ENCODE measurements around the gene ZNF90. TPM values are rescaled to one million over a fixed set of nuclear protein-coding genes. Genes with fewer than 3 reads are reported as not detected.
"Not testable (repeated sequence)": the region's sequence is repeated elsewhere in the genome, so short reads cannot be mapped to it uniquely, and the experiment has no call there.

ZNF90 gene
- total RNA-seq, 2 donors from 2014 or later: 2.4 to 12.7 TPM

DNA sequence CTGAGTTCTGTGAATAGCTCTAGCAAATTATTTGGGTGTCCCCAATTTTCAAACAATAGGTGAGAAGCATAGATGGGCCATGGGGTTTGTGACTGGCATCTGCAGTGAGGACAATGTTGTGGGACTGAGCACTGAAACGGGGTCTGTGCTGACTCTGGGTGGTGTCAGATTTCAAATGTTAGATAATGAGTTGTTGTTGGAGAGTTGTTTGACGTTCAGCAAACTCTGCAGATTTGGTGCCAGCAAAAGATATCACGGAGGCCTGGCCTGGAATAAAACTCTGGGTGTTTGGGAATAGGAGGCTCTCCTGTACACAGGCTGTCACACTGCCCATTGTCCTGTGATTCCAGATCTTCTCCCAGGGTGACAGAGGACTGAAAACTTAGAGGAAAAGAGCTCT is 2.9 kb downstream of the ZNF90 start:
- Histone ChIP-seq H3K27me3 (replicated peaks; ENCODE audit: insufficient read depth) (no peaks in the 10 kb centered on the region), H3K36me3 (no peaks in the 10 kb centered on the region), H3K4me3 (no peak overlapping the region), H3K27ac (no peak overlapping the region), H3K9me3 (no peaks in the 10 kb centered on the region), H3K4me1 (ENCODE audit: control insufficient read depth in 1 of 2, low read depth in 2 of 2) (peaks cover 3 to 12% of the 10 kb centered on the region in 2 donors)
- no peak for DNase-seq (ENCODE audit: low spot score)
- no peak for ATAC-seq (ENCODE audit: insufficient number of reproducible peaks, low FRiP score, low read depth)
- no peak for TF ChIP-seq CTCF (IDR thresholded peaks at IDR 0.05)

DNA sequence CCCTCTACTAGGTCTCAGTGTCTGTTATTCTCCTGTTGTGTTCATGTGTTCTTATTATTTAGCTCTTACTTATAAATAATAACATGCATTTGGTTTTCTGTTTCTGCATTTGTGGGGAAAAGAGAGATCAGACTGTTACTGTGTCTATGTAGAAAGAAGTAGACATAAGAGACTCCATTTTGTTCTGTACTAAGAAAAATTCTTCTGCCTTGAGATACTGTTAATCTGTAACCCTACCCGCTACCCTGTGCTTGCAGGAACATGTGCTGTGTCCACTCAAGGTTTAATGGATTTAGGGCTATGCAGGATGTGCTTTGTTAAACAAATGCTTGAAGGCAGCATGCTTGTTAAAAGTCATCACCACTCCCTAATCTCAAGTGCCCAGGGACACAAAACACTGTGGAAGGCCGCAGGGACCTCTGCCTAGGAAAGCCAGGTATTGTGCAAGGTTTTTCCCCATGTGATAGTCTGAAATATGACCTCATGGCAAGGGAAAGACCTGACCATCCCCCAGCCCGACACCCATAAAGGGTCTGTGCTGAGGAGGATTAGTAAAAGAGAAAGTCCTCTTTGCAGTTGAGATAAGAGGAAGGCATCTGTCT is 4.5 kb downstream of the ZNF90 start:
- not testable (repeated sequence) for DNase-seq (ENCODE audit: low spot score); H3K27me3 ChIP-seq (replicated peaks; ENCODE audit: insufficient read depth); H3K36me3 ChIP-seq; H3K4me3 ChIP-seq; H3K9me3 ChIP-seq; ATAC-seq (ENCODE audit: insufficient number of reproducible peaks, low FRiP score, low read depth); H3K27ac ChIP-seq
- H3K4me1 ChIP-seq (ENCODE audit: control insufficient read depth in 1 of 2, low read depth in 2 of 2): peaks cover 3 to 12% of the 10 kb centered on the region in 2 donors

DNA sequence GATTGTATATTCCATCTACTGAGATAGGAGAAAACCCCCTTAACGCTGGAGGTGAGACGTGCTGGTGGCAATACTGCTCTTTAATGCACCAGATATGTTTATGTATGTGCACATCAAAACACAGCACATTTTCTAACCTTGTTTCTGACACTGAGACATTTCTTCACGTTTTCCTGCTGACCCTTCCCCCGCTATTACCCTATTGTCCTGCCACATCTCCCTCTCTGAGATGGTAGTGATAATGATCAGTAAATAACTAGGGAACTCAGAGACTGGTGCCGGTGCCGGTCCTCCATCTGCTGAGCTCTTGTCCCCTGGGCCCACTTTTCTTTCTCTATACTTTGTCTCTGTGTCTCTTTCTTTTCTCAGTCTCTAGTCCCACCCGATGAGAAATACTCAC is 5.1 kb downstream of the ZNF90 start:
- not testable (repeated sequence) for H3K4me3 ChIP-seq; H3K9me3 ChIP-seq; H3K27me3 ChIP-seq (replicated peaks; ENCODE audit: insufficient read depth); DNase-seq (ENCODE audit: low spot score); ATAC-seq (ENCODE audit: insufficient number of reproducible peaks, low FRiP score, low read depth); H3K36me3 ChIP-seq; H3K27ac ChIP-seq
- peaks cover 3 to 12% of the 10 kb centered on the region in 2 donors for H3K4me1 ChIP-seq (ENCODE audit: control insufficient read depth in 1 of 2, low read depth in 2 of 2)

DNA sequence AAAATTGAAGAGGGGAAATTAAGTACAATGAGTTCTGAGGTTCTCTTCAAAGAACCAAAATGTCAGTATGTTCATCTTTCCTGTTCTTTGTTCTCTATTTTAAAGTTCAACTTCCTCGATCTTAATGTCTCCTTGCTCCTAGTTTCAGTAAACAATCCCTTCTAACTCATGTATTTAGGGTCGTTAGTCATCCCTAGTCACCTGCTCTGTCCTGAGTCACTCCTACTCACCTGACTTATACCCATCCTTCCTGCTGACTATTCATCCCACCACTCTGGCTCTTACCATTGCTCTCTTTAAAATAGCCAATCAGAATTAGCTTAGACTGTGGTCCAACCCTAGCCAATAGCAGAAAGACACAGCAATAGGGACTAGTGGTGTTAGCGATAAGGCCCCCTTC is 24.3 kb downstream of the ZNF90 start:
- Histone ChIP-seq H3K27ac (no peak overlapping the region), H3K4me1 (ENCODE audit: control insufficient read depth in 1 of 2, low read depth in 2 of 2) (no peaks in the 10 kb centered on the region), H3K4me3 (no peak overlapping the region), H3K36me3 (no peaks in the 10 kb centered on the region), H3K9me3 (peaks cover 14% of the 10 kb centered on the region), H3K27me3 (replicated peaks; ENCODE audit: insufficient read depth) (no peaks in the 10 kb centered on the region)
- no peak for TF ChIP-seq CTCF (IDR thresholded peaks at IDR 0.05)
- ATAC-seq (ENCODE audit: insufficient number of reproducible peaks, low FRiP score, low read depth) (no peak), DNase-seq (ENCODE audit: low spot score) (no peak)

DNA sequence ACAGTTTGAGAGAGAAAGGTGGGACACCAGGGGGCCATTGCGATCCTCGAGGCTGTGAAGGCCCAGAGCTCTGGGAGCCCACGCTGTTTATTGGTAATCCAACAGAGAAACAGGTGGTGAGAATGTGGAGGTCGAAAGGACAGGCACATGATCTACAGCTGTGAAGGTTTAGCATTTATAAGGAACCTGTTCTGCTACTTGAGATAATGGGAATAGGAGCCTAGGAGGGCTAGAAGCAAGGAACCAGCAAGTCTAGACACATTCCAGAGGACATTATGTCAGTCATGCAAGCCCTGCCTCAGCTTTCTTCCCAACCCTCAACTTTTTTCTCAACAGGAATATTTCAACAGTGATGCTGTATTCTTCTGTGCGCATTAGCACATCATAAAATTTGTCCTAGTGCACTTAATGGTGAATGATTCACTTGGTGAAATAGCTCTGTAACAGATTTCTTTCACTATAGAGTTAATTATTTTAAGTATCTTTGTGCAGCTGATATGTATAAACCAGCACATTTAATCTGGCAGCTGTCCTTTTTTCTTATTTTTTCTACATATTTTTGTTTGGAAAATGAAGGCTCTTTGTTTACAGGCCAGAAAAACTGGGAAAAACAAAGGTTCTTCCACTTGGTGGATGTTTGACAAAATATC is 25.4 kb downstream of the ZNF90 start:
- Histone ChIP-seq H3K4me3 (no peak overlapping the region), H3K9me3 (peaks cover 17% of the 10 kb centered on the region), H3K36me3 (no peaks in the 10 kb centered on the region), H3K27ac (no peak overlapping the region), H3K4me1 (ENCODE audit: control insufficient read depth in 1 of 2, low read depth in 2 of 2) (no peaks in the 10 kb centered on the region), H3K27me3 (replicated peaks; ENCODE audit: insufficient read depth) (no peaks in the 10 kb centered on the region)
- ATAC-seq (ENCODE audit: insufficient number of reproducible peaks, low FRiP score, low read depth) (no peak), DNase-seq (ENCODE audit: low spot score) (no peak)
- no peak for TF ChIP-seq CTCF (IDR thresholded peaks at IDR 0.05)

DNA sequence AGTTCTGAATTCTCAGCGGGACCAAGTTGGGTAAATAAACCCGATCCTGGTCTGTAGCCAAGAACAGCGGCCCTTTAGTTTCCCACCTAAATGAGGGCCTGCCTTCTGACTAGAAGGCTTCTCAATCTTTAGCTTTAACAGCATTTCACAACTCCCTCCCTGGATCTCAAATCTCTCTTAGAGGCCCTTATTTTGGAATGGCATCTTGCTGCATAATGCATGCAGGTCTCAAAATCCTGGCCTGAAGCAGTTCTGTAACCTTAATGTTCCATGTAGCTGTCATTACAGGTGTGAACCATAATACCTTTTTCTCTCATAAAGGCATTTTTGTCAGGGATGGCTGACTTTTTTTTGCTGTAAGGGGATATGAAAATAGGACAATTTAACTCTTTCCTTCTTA is 29.5 kb downstream of the ZNF90 start:
- no peak for ATAC-seq (ENCODE audit: insufficient number of reproducible peaks, low FRiP score, low read depth)
- Histone ChIP-seq H3K4me1 (ENCODE audit: control insufficient read depth in 1 of 2, low read depth in 2 of 2) (no peaks in the 10 kb centered on the region), H3K27ac (no peak overlapping the region), H3K9me3 (peaks cover 20% of the 10 kb centered on the region), H3K4me3 (no peak overlapping the region), H3K36me3 (no peaks in the 10 kb centered on the region), H3K27me3 (replicated peaks; ENCODE audit: insufficient read depth) (no peaks in the 10 kb centered on the region)
- DNase-seq (ENCODE audit: low spot score): no peak
- TF ChIP-seq CTCF (IDR thresholded peaks at IDR 0.05): no peak

DNA sequence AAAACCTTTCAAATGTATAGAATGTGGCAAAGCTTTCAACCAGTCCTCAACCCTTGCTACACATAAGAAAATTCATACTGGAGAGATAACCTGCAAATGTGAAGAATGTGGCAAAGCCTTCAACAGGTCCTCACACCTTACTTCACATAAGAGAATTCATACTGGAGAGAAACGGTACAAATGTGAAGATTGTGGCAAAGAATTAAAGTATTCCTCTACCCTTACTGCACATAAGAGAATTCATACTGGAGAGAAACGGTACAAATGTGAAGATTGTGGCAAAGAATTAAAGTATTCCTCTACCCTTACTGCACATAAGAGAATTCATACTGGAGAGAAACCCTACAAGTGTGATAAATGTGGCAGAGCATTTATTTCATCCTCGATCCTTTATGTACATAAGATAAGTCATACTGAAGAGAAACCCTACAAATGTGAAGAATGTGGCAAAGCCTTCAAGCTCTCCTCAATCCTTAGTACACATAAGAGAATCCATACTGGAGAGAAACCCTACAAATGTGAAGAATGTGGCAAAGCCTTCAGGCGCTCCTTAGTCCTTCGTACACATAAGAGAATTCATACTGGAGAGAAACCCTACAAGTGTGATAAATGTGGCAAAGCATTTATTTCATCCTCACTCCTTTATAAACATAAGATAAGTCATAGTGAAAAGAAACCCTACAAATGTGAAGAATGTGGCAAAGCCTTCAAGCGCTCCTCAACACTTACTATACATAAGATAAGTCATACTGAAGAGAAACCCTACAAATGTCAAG is 40.5 kb downstream of the ZNF90 start:
- not testable (repeated sequence) for H3K27me3 ChIP-seq (replicated peaks; ENCODE audit: insufficient read depth); H3K27ac ChIP-seq; H3K4me1 ChIP-seq (ENCODE audit: control insufficient read depth in 1 of 2, low read depth in 2 of 2); DNase-seq (ENCODE audit: low spot score); ATAC-seq (ENCODE audit: insufficient number of reproducible peaks, low FRiP score, low read depth); H3K4me3 ChIP-seq
- Histone ChIP-seq H3K36me3 (peaks cover 11% of the 10 kb centered on the region), H3K9me3 (peaks cover 74% of the 10 kb centered on the region)

Measured in thoracic aorta (tissue), 2 donors.